Measurements from ENCODE around the gene CNTNAP4.

CNTNAP4 gene

DNA sequence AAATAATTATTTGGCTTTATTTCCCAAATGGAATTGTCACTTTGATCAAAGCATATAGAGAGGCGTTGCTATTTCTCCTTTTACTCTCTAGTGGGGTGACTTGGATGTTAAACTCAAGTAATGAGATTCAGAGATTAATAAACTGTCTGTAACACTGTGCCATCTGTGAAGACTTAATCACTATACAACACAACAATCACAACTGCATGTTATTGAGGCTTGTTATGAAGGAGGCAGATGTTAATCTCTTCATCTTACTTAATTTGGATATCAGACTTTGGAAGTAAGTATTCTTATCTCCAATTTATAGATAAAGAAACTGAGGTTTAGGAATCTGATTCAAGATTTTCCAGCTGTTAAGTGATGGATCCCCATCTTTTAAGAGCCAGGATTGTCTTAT is 132.5 kb downstream of the CNTNAP4 start:
- no peak for DNase-seq

DNA sequence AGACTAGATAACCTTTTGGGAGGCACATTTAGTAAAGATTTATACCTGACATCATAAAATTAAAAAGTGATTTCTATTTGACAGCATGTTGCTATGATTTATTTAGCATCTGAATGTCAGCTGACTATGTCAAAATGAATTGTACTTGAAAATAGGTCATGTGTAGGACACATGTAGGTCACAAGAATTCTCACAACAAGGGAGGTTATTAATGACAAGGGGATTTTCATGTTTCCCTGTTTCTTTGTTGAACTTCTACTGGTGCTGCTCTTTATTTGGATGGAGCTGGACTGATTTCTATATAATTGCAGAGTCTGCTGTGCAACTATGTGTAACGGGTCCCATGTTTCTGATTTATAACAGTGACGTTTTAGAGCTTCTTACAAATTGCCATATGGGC is 144.4 kb downstream of the CNTNAP4 start:
- DNase-seq, result no peak

DNA sequence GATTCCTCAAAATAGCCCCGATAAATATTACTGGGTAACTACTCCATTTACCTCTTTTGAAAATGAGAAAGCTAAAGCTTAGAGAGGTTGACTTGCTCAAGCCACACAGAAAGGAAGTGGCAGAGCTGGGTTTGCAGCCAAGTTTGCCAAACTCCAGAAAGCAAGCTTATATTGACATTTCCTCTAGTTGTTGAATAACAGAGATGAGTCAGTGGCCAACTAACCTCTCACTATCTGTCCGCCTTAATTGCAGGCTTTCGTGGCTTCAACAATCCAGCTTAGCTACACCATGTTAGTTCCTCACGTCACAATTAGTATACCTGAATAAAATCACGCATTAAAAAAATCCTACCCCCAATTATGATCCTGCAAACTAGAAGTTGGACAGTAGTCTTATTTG is 151.7 kb downstream of the CNTNAP4 start:
- DNase-seq, result no peak

DNA sequence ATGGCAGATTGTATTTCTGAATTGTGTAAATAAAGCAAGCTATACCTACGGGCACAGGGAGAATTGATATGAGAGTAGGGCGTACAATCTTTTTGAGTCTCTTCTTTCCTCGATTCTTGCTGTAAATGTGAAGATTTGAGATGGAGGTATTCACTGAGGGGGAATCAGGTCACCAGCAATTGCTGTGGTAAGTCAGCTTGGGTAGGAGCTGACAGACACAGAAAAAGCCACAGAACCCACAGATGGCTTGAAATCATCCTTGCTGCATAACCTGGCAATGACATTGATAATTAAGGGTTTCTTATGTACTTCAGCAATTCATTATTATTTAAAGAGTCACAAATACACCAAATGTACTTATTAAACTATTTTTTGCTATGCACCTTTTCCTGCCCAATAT is 164.2 kb downstream of the CNTNAP4 start:
- DNase-seq, result no peak

DNA sequence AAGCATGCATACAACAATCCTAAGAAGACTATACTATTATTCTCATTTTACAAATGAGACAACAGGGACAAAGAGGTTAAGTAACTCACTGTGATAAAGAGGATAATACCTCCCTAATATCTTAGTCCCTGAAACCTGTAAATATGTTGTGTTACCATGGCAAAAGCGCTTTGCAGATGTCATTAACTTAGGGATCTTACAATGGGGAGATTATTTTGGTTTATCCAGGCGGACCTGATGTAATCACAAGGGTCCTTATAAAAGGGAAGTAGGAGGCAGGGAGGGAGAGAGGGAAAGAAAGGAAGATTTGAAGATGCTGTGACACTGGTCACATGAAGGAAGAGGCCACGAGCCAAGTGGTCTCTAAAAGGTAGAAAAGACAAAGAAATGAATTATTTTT is 164.7 kb downstream of the CNTNAP4 start:
- no peak for DNase-seq

DNA sequence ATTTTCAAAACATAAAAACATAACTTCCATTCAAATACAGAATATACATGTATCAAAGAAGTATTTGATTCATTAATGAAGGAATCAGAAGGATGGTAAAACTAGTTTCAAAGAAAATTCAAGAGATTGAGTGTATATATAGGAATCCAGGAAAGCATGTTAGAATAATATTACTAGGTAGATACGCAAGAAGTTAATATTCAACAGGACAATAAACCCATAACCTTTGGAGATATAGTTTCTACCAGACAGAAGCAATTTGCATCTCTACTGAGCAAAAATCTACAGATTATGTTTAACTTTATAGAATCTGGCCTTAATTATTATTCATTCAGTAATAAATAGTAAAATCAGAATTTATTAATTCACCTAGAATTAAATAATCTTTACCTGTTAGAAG is 166.8 kb downstream of the CNTNAP4 start:
- no peak for DNase-seq

DNA sequence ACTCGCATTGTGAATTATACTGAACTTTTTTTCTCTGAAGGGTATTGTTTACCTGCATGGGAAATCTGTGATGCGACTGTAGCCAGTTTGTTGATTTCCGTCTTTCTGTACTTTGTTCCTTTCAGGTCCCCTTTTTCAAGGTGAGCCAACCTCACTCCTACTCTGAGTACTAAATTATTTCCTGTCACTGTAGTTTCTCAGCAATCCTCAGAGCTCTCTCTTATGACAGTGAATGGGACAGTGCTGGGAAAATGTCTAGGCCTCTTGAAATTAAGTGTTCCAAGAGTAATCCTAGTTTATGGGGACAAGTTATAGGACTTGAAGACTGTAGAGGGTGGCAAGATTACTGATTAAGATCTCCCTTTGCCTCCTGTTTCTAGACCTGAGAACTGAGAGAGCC is 167.6 kb downstream of the CNTNAP4 start:
- DNase-seq, result no peak

DNA sequence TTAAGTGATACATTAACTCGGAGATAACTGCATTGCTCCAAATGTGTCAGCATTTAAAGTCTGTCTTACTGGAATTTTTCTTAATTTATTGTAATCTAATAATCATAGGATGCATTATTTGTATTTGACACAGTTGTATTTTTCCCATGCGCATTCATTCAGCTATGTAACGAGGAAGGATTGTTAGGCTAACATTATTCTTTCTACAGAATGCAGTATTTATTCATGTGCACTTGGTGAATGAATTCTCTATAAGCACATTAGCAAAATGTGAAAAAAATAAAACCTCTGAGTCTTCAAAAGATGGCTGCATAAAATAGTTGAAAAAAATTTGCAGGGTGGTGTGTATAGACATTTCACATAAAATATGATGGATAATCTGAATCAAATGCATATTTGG is 168.6 kb downstream of the CNTNAP4 start:
- DNase-seq, result no peak

DNA sequence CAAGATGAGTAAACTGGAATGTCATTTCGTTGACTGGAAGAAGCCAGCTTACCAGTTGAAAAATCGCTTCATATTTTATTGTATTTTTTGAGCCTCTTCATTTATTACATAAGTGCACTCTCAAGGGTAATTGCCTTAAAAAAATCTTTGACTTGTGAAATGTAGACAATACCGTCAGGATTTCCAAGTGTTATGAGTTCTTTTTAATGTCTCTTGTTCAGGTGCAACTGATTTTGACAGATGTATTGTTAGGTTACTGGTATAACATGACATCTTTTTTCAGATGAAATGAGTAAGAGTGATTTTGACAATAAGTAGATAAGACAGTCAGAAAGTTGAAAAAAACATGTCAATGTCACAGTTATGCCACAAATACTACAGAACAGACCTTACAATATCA is 169.1 kb downstream of the CNTNAP4 start:
- DNase-seq, result no peak

DNA sequence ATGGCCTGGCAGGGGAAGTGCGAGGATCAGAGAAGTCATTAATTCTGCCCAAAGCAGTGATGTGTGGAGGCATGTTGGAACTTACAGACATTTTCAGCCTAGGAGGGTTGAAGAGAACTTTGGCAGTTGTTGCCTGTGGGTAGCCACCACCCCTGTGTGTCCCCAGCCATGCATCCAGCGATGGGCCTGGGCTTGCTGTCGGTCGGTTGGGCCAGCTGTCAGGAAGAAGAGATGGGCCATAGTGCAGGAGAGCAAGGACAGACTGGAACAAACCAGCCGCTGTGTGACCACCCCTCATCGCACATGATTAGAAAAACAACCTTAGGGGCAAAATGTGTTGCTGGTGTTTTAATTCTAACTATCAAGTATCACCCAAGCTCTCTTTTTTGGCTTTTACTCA is 173.7 kb downstream of the CNTNAP4 start:
- no peak for DNase-seq

DNA sequence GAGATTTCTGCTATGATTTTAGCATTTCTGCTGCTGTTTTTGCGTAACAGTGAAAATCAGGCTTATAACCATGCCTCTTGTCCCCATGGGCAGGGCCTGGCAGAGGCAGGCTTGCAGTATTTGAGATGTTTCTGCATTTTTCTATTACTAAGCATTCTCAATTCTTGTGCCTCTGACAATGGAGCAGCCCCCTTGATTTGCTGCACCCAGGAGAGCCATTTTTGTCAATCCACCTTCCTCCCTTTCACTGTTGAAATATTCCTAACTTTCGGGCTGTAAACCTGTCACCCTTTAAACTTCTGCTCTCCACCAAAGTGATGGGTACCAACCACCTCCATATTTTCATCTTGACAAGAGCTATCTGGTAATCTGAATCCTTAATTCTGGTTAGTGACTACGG is 178.1 kb downstream of the CNTNAP4 start:
- DNase-seq, result no peak

DNA sequence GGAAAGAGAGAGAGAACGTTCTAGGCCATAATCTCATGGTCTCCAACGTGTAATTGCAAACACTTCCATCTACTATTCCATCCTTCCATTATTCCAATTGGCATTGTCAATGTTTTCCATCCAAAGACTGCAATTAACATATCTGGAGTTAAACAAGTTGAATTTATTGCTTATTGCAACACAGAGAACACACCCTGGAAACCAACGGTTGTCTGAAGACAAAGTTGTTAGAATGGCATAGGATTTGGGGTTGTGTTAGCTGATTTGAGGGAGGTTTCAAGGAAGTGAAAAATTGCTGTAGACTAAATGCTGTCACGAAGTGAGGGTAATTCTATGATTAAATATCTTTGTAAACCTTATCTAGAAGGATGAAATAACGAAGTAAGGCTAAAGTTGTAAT is 178.8 kb downstream of the CNTNAP4 start:
- no peak for DNase-seq

DNA sequence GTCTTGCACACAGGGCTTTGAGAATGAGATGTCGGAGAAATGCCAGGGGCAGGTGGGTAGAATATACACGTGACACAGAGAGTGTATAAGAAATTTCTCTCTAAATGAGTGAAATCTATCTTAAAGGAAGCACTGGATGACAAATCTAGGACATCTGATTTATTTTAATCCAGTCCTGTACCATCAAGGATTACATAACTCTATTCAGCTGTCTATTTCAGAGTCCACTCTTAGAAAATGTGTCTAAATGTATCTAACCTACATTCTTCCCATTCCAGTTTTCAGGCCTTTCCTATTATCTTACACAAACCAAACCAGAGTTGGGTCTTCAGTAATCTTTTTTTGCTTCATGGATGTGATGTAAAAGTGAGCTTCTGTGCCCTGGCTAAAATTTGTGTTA is 181.9 kb downstream of the CNTNAP4 start:
- DNase-seq, result no peak

DNA sequence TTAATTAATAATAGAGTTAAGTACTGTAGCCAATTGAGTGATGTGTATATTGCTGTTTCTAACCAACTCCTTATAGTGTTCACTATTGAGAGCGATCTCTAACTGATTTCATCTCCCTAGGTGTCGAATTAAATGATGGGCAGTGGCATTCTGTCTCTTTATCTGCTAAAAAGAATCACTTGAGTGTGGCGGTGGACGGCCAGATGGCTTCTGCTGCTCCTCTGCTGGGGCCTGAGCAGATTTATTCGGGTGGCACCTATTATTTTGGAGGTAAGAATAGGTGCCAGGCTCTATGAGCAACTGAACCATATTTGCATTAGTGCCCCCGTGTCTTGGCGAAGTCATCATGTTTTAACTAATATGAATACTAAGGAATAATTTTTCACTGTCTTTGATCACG is 184.6 kb downstream of the CNTNAP4 start:
- no peak for DNase-seq

DNA sequence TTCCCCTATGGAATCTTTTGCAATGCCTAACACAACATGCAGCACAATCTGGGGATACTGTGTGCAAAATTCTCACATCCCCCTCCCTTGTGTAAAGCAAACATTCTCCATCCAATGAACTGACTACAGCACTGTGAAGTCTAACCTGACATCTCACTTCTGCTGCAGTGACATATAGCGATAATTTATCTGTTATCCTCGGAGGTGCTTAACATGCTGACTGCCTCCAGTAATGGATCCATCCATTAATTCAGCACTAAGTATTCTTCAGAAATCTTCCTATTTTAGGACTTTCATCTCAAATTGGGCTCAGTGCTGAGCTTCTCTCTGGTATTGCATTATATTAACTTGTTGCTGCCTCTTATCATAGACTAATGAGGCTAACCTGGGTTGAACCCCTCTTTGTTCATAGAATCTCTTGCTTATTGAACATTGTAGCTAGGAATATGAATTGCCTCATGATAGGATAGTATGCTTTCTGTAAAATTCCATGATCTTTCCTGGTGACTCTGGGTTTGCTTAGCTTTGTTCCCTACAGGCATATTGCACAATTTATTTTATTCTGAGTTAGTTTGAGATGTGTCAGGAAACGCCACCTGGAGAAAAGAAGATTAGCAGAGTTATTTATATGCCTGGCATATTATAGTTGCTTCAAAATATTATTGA is 187.9 kb downstream of the CNTNAP4 start:
- no peak for DNase-seq

DNA sequence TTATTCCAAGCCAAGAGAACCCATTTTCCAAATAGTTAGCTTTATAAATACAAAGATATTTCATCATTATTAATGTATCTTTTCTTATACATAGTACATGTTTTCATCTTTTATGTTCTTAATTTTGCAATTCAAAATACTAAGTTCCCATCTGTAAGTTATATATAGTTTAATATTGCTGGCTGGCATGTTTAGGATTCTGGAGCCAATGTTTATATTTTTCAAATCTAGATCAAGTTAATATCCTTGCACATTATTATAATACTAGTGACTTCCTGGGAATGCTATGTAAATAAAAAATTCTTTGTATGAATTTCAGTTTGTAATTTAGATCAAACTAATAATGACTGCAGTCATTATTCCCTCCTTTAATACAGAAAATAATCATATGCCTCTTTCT is 189.7 kb downstream of the CNTNAP4 start:
- no peak for DNase-seq

DNA sequence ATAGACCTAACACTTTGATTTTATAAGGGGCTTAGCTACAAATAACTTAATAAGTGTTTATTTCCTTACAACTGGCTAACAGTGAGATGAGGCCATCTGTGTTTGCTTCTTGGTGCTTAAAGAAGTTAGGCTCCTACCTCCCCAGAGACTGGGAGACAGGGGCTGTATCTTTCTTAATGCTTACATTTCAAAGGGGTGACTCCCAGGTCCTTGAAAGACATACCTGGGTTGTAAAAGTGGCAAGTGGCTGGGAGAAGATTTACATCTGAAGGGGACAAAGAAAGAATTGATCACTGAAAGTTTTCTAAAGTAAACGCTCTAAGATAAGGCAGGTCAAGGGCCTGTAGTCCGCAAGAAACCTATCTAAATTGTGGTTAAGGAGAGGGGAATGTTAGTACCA is 196.8 kb downstream of the CNTNAP4 start:
- no peak for DNase-seq

DNA sequence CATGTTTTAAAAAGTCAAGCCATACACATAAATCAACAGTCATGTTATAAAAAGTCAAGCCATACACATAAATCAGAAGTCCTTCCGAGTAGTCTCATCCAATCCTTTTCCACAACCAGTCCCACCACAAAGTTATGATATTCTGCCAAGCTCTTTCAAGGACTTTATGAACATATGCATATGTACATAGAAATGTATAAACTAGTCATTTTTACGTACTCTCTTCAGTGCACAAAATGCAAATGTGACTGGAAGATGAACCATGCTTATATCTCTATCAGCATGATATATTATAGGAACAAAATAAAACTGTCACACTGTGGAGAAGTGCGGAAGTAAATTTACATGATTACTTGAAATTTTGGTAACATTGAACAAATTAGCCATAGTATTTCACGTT is 200.9 kb downstream of the CNTNAP4 start:
- no peak for DNase-seq

DNA sequence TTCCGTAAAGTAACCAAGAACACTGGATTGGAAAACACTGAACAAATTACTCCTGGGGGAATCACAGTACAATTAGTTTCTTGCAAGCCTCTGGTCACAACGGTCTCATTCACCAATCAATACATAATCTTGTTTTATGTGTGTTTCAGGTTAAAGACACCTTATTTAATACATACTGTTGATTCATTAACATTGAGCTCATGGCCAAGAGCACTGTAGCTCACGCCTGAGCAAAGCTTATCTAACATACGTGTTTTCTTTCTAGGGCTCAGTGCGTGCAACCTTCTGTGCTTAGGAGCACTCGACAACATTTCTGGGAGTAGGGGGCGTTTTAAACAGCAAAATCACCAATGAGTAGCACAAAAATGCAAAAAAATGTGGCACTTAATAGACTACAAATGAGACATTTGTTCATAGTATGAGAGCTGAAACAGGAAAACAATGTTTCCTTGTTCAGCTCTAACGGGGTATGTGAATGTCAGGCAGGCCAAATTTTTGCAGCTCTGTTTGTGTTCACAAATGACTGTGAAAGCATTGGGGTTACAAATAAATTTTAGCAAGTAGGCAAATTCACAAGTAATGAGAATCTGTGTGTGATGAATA is 206.2 kb downstream of the CNTNAP4 start:
- DNase-seq, result no peak

DNA sequence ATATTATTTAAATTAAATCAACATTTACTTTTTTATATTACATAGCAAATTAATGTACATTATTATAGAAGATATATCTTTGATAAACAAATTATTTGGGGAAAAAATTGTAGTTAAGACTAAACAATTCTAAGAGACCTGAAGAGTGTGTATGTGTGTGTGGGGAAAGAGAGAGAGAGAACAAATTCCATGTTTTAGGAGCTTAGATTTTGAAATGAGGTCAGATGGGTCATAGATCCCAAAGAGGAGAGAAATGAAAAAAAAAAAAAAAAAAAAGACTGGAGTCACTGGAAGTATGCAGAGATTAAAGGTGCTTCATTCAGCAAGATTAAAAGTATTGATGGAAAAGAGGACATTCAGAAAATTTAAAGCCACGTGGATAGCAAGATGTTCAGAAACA is 206.8 kb downstream of the CNTNAP4 start:
- DNase-seq, result no peak

DNA sequence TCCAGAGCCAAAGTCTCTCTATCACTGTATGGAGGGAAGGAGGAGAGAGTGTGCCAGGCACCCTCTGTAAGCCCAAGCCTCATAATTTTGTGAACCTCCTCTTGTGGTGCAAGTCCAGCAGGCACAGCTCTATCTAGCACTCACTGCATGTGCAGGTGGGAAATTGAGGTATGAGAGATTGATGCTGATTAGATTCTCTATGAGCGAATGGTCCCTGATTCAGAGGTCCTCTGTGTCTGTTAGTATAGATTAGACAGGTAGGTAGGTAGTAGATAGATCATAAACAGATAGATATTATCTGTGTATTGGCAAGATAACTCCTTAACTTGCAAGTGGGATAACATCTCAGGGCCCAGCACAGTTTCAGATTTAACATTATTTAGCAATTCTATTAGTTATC is 209.5 kb downstream of the CNTNAP4 start:
- no peak for DNase-seq

DNA sequence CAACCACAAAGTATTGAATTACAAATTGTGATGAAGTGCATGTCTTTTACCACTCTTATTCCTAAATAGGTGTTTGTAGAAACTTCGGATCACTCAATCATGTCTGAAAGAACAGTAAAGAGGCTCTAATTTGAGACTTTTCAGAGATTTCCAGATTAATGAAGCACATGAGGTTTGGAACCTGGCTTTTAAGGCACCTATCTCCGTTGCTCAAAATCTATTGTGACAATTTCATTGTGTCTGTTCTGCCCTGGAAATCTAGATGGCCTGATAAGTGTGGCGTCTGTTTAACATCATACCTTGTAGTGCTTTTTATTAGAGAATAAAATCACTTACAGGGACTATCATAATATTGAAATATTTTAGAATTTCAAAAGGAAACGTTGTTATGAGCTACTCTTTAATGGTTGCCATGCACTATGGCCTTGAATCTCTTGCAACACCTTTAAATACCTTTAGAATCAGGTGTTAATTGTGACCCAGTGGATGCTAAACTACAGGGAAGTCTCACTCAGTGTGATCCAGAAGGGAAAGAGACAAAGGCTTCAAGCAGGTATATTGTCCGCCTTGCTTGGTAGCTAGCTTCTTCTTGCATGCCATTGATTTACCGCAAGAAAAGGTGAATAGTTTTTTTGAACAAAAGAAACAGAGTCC is 210.3 kb downstream of the CNTNAP4 start:
- no peak for DNase-seq

DNA sequence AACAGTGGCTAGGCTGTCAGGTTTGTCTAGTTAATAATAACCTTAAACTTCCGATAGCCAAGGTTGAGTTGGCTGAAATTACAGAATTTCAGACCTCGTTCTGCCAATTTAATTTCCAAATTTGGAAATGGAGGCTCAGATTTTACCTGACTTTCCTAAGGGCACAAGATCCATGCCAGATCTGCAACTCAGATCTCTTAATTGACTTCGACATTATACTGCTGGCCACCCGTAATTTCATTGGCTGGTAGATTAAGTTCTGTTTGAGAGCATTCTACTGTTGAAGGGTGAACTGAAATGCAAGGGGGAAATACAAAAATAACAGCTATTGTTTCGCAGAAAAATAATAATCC is 210.8 kb downstream of the CNTNAP4 start:
- no peak for DNase-seq

DNA sequence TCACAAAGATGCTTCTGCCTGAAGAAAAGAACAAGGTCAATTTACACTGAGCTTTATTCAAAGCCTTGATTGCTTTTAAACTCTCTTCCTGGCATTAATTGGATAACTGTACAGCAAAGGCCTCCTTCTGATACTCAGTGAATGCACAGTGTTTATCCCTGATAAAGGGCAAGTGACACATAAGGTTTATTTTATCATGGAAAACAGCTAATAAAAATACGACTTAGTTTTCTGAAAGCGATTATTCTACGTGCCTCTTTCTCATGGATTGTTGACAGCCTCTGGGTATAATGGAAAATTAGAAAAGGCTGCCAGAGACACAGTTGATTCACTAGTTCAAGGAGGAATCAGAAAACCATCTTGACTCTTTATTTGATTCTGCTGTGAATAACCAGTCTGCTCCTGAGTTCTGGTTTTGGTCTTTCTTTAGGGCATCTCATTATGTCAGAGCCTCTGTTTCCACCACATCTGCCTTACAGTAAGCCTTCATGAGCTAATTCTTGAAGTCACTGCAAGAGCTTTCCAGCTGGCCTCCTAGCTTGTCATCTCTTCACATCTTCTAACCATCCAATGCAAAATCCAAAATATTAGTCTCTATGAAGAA is 212.9 kb downstream of the CNTNAP4 start:
- no peak for DNase-seq
